ENCODE measurements around the gene RPF1.

- TF ChIP-seq CTCF (IDR thresholded peaks at IDR 0.05; ENCODE audit: poor library complexity, severe bottlenecking): no peak
- TF ChIP-seq EP300 (conservative IDR thresholded peaks at IDR 0.05; ENCODE audit: poor library complexity, severe bottlenecking): no peak
These were observed 27.1 kb downstream of the RPF1 start, which contains the start of the genes GNG5 and SPATA1 for GRCh38 chr1:84506002-84506728.

All from neural cell (in vitro differentiated cells).